Stomach smooth muscle (tissue), 2 donors: Measurements from ENCODE around the gene CERS1.

Experiments used
- H3K27ac ChIP-seq: one replicate; pipeline ENCODE4 v1.7.0; 2013; ENCODE audit warnings: mild to moderate bottlenecking, low read length, inconsistent platforms
- H3K27me3 ChIP-seq, 2 donors: one replicate each; pipeline ENCODE4 v1.7.0; 2013; ENCODE audit warnings: low read length in 2 of 2; ENCODE audit not compliant: insufficient read depth in 2 of 2, control insufficient read depth in 1 of 2
- H3K36me3 ChIP-seq, 2 donors: one replicate each; pipeline ENCODE4 v1.7.0; 2013; ENCODE audit warnings: low read length in 2 of 2; ENCODE audit not compliant: control insufficient read depth in 2 of 2, insufficient read depth in 2 of 2
- H3K4me1 ChIP-seq: one replicate; pipeline ENCODE4 v1.7.0; 2013; ENCODE audit warnings: low read length; ENCODE audit not compliant: control insufficient read depth, insufficient read depth
- H3K4me3 ChIP-seq, 2 donors: one replicate each; pipeline ENCODE4 v1.7.0; 2013; ENCODE audit warnings: low read length in 2 of 2
- H3K9ac ChIP-seq, 2 donors: one replicate each; pipeline ENCODE4 v1.7.0; 2013; ENCODE audit warnings: low read length in 2 of 2, mild to moderate bottlenecking in 1 of 2
- H3K9me3 ChIP-seq, 2 donors: one replicate each; pipeline ENCODE4 v1.7.0; 2013; ENCODE audit warnings: low read length in 2 of 2; ENCODE audit not compliant: control insufficient read depth in 2 of 2
- donor health status: healthy.
- donor health status: Pancreatic carcinoma.

Gene CERS1

GRCh38 chr19:18931316-18932162 is 35.6 kb upstream of the CERS1 start:
- H3K27ac ChIP-seq = no peak overlapping the region
- no peaks in the 10 kb centered on the region for H3K9me3 ChIP-seq
- H3K27me3 ChIP-seq = no peaks in the 10 kb centered on the region
- H3K9ac ChIP-seq = no peak overlapping the region
- H3K4me1 ChIP-seq = no peaks in the 10 kb centered on the region
- H3K4me3 ChIP-seq = no peak overlapping the region
- peaks cover 0 to 9% of the 10 kb centered on the region in 2 donors for H3K36me3 ChIP-seq

GRCh38 chr19:18929311-18929710 is 33.4 kb upstream of the CERS1 start:
- Histone ChIP-seq H3K9me3 (no peaks in the 10 kb centered on the region), H3K4me1 (no peaks in the 10 kb centered on the region), H3K4me3 (no peak overlapping the region), H3K9ac (no peak overlapping the region), H3K36me3 (peaks cover 10 to 22% of the 10 kb centered on the region in 2 donors), H3K27me3 (no peaks in the 10 kb centered on the region), H3K27ac (no peak overlapping the region)

GRCh38 chr19:18928018-18928805 is 32.3 kb upstream of the CERS1 start:
- H3K4me3 ChIP-seq = no peak overlapping the region
- no peaks in the 10 kb centered on the region for H3K4me1 ChIP-seq
- no peaks in the 10 kb centered on the region for H3K9me3 ChIP-seq
- H3K9ac ChIP-seq = no peak overlapping the region
- no peak overlapping the region for H3K27ac ChIP-seq
- peaks cover 13 to 30% of the 10 kb centered on the region in 2 donors for H3K36me3 ChIP-seq
- H3K27me3 ChIP-seq = no peaks in the 10 kb centered on the region

GRCh38 chr19:18924684-18925213 is 28.8 kb upstream of the CERS1 start:
- Histone ChIP-seq H3K9me3 (no peaks in the 10 kb centered on the region), H3K9ac (no peak overlapping the region), H3K27ac (no peak overlapping the region)

GRCh38 chr19:18922228-18922985 is 26.4 kb upstream of the CERS1 start:
- Histone ChIP-seq H3K9ac (no peak overlapping the region), H3K27me3 (no peaks in the 10 kb centered on the region), H3K36me3 (peaks cover 25 to 40% of the 10 kb centered on the region in 2 donors), H3K4me3 (no peak overlapping the region), H3K4me1 (peaks cover 27% of the 10 kb centered on the region), H3K9me3 (no peaks in the 10 kb centered on the region), H3K27ac (no peak overlapping the region)

More at GRCh38 chr19:18924684-18925213, 28.8 kb upstream of the CERS1 start:
- peaks cover 25 to 43% of the 10 kb centered on the region in 2 donors for H3K36me3 ChIP-seq
- no peak overlapping the region for H3K4me3 ChIP-seq
- peaks cover 14% of the 10 kb centered on the region for H3K4me1 ChIP-seq
- no peaks in the 10 kb centered on the region for H3K27me3 ChIP-seq

- no peaks in the 10 kb centered on the region for H3K27me3 ChIP-seq
- H3K27ac ChIP-seq = no peak overlapping the region
- H3K9me3 ChIP-seq = no peaks in the 10 kb centered on the region
- H3K9ac ChIP-seq = no peak overlapping the region
- peaks cover 28% of the 10 kb centered on the region for H3K4me1 ChIP-seq
- H3K4me3 ChIP-seq = no peak overlapping the region
- peaks cover 25 to 37% of the 10 kb centered on the region in 2 donors for H3K36me3 ChIP-seq
Measured at GRCh38 chr19:18921593-18921992, 25.6 kb upstream of the CERS1 start.

- Histone ChIP-seq H3K27me3 (no peaks in the 10 kb centered on the region), H3K4me3 (peak overlapping the region; percentile 93 to 100), H3K4me1 (peaks cover 33% of the 10 kb centered on the region), H3K27ac (no peak overlapping the region), H3K36me3 (peaks cover 23 to 30% of the 10 kb centered on the region in 2 donors), H3K9me3 (no peaks in the 10 kb centered on the region), H3K9ac (peak overlapping the region; percentile 90 to 95)
Measured at GRCh38 chr19:18920400-18920799, 24.4 kb upstream of the CERS1 start.

- Histone ChIP-seq H3K36me3 (peaks cover 25 to 27% of the 10 kb centered on the region in 2 donors), H3K27ac (peak overlapping the region; percentile 71), H3K4me3 (peak overlapping the region; percentile 93 to 100), H3K9ac (peak overlapping the region; percentile 90 to 95), H3K27me3 (no peaks in the 10 kb centered on the region), H3K4me1 (peaks cover 34% of the 10 kb centered on the region), H3K9me3 (no peaks in the 10 kb centered on the region)
Measured at GRCh38 chr19:18919900-18920214, 23.9 kb upstream of the CERS1 start.

GRCh38 chr19:18919086-18919899 is 23.3 kb upstream of the CERS1 start, which contains the start of the genes COPE and DDX49:
Gene COPE (minus strand): TSS chr19:18919387. CDS start chr19:18919348, 39 bp downstream.
Gene DDX49 (plus strand): TSS chr19:18919715. CDS start chr19:18919742, 27 bp downstream.
- H3K36me3 ChIP-seq = peaks cover 19 to 23% of the 10 kb centered on the region in 2 donors

More at GRCh38 chr19:18919086-18919899, 23.3 kb upstream of the CERS1 start, which contains the start of the genes COPE and DDX49:
- peak within 1 kb of the TSS; percentile 93 to 100 for H3K4me3 ChIP-seq
- no peaks in the 10 kb centered on the region for H3K9me3 ChIP-seq
- H3K9ac ChIP-seq = peak within 1 kb of the TSS; percentile 91 to 97
- H3K27me3 ChIP-seq = no peaks in the 10 kb centered on the region
- peaks cover 34% of the 10 kb centered on the region for H3K4me1 ChIP-seq
- peak within 1 kb of the TSS; percentile 91 for H3K27ac ChIP-seq
